CD4-positive, CD25-positive, alpha-beta regulatory T cell (primary cell): ENCODE measurements around the gene ZNF407. TPM values are rescaled to one million over a fixed set of nuclear protein-coding genes. Genes with fewer than 3 reads are reported as not detected.

Experiments used
- ATAC-seq, 2 donors: fragments of 150-1000 bp; cut with Tn5 transposase; one replicate each; pipeline ENCODE4 v1.10.0; 2021; ENCODE audit warnings: low read depth in 2 of 2, moderate number of reproducible peaks in 2 of 2, moderate library complexity in 1 of 2
- DNase-seq, 3 donors: peaks; one replicate each; pipeline versions ENCODE4 v3.0.0 to v3.0.0-alpha.2; 2012 to 2022; ENCODE audit warnings: mixed read lengths in 1 of 3
- H3K27ac ChIP-seq: one replicate; pipeline ENCODE4 v1.7.0; 2013; ENCODE audit warnings: mild to moderate bottlenecking, low read length; ENCODE audit not compliant: insufficient read depth, poor library complexity, severe bottlenecking
- H3K27me3 ChIP-seq: one replicate; pipeline ENCODE4 v1.7.0; 2013; ENCODE audit warnings: low read length; ENCODE audit not compliant: control insufficient read depth, insufficient read depth
- H3K36me3 ChIP-seq: one replicate; pipeline ENCODE4 v1.7.0; 2013; ENCODE audit warnings: mild to moderate bottlenecking, low read length, moderate library complexity; ENCODE audit not compliant: control insufficient read depth, insufficient read depth
- H3K4me1 ChIP-seq: 2 replicates; pipeline ENCODE4 v1.7.0; 2013; ENCODE audit warnings: mild to moderate bottlenecking, low read length; ENCODE audit not compliant: insufficient read depth, control insufficient read depth, poor library complexity, severe bottlenecking
- H3K4me3 ChIP-seq: one replicate; pipeline ENCODE4 v1.7.0; 2013; ENCODE audit warnings: low read depth, mild to moderate bottlenecking, low read length, moderate library complexity
- H3K9me3 ChIP-seq, 2 experiments: 1 replicate in 1 of 2; 2 replicates in 1 of 2; pipeline ENCODE4 v1.7.0; 2013; ENCODE audit warnings: low read length in 2 of 2, mild to moderate bottlenecking in 1 of 2, moderate library complexity in 1 of 2; ENCODE audit not compliant: control insufficient read depth in 2 of 2
- H3K27ac Mint-ChIP-seq, 3 donors: one replicate each; pipeline ENCODE4 v1.8.0; 2020 to 2022; ENCODE audit warnings: mild to moderate bottlenecking in 3 of 3, mixed read lengths in 3 of 3, moderate library complexity in 2 of 3
- H3K27me3 Mint-ChIP-seq: one replicate; pipeline ENCODE4 v1.8.0; 2022; ENCODE audit warnings: mild to moderate bottlenecking, mixed read lengths
- H3K36me3 Mint-ChIP-seq: one replicate; pipeline ENCODE4 v1.8.0; 2020; ENCODE audit warnings: mixed read lengths
- H3K4me1 Mint-ChIP-seq, 4 donors: one replicate each; pipeline ENCODE4 v1.8.0; 2020 to 2022; ENCODE audit warnings: mixed read lengths in 4 of 4, mild to moderate bottlenecking in 1 of 4
- H3K4me3 Mint-ChIP-seq, 4 donors: one replicate each; pipeline ENCODE4 v1.8.0; 2020 to 2022; ENCODE audit warnings: mild to moderate bottlenecking in 4 of 4, mixed read lengths in 4 of 4, moderate library complexity in 3 of 4
- H3K9me3 Mint-ChIP-seq, 7 donors: one replicate each; pipeline ENCODE4 v1.8.0; 2020 to 2022; ENCODE audit warnings: mixed read lengths in 7 of 7, mild to moderate bottlenecking in 3 of 7, moderate library complexity in 2 of 7
- polyA plus RNA-seq, 4 donors: library from polyadenylated mRNA; unstranded; fragments of 300-500 nt; fragmentation: Illumina TruSeq; gene quantifications; one replicate each; pipeline ENCODE4 v1.2.3, GENCODE V29; 2021
- total RNA-seq: library from RNA; stranded (reverse); gene quantifications from one replicate; pipeline ENCODE4 v1.2.3, GENCODE V29; 2022

ZNF407 gene
- total and polyA plus RNA-seq, 5 donors from 2014 or later, result 2.0 to 34.0 (median 3.8) TPM

GRCh38 chr18:74728586-74728985 is 130.9 kb downstream of the ZNF407 start:
- H3K27me3 ChIP-seq, result no peaks in the 10 kb centered on the region
- no peak overlapping the region for H3K27ac ChIP-seq
- ATAC-seq (no peak), DNase-seq (no peak)
- H3K9me3 ChIP-seq, result no peaks in the 10 kb centered on the region
- peaks cover 5 to 19% (median 11%) of the 10 kb centered on the region in 4 donors for H3K4me1 Mint-ChIP-seq
- H3K9me3 Mint-ChIP-seq, result no peaks in the 10 kb centered on the region
- no peaks in the 10 kb centered on the region for H3K27me3 Mint-ChIP-seq
- H3K4me3 Mint-ChIP-seq, result no peak overlapping the region
- H3K4me3 ChIP-seq, result no peak overlapping the region
- H3K36me3 ChIP-seq, result no peaks in the 10 kb centered on the region
- peak overlapping the region in 1 of 3 donors; percentile 20 for H3K27ac Mint-ChIP-seq
- peaks cover 24% of the 10 kb centered on the region for H3K36me3 Mint-ChIP-seq
- H3K4me1 ChIP-seq, result no peaks in the 10 kb centered on the region

- H3K4me3 Mint-ChIP-seq, result no peak overlapping the region
- H3K9me3 Mint-ChIP-seq, result no peaks in the 10 kb centered on the region
- no peak overlapping the region for H3K4me3 ChIP-seq
- no peaks in the 10 kb centered on the region for H3K27me3 ChIP-seq
- H3K27me3 Mint-ChIP-seq, result no peaks in the 10 kb centered on the region
- DNase-seq (no peak), ATAC-seq (no peak)
- no peak overlapping the region for H3K27ac Mint-ChIP-seq
- peaks cover 5 to 19% (median 11%) of the 10 kb centered on the region in 4 donors for H3K4me1 Mint-ChIP-seq
- peaks cover 30% of the 10 kb centered on the region for H3K36me3 Mint-ChIP-seq
- no peaks in the 10 kb centered on the region for H3K9me3 ChIP-seq
- H3K36me3 ChIP-seq, result peaks cover 2% of the 10 kb centered on the region
- no peaks in the 10 kb centered on the region for H3K4me1 ChIP-seq
- no peak overlapping the region for H3K27ac ChIP-seq
Observed at GRCh38 chr18:74731097-74731496, 133.4 kb downstream of the ZNF407 start.

- Histone ChIP-seq H3K27ac (no peak overlapping the region), H3K4me3 (no peak overlapping the region), H3K9me3 (no peaks in the 10 kb centered on the region), H3K36me3 (peaks cover 2% of the 10 kb centered on the region), H3K27me3 (no peaks in the 10 kb centered on the region), H3K4me1 (no peaks in the 10 kb centered on the region)
- DNase-seq (no peak), ATAC-seq (no peak)
- Mint-ChIP-seq H3K27me3 (no peaks in the 10 kb centered on the region), H3K36me3 (peaks cover 27% of the 10 kb centered on the region), H3K9me3 (no peaks in the 10 kb centered on the region), H3K27ac (no peak overlapping the region), H3K4me3 (no peak overlapping the region), H3K4me1 (peaks cover 0 to 18% (median 4%) of the 10 kb centered on the region in 4 donors)
Observed at GRCh38 chr18:74732380-74732779, 134.7 kb downstream of the ZNF407 start.

- H3K27me3 Mint-ChIP-seq, result no peaks in the 10 kb centered on the region
- Histone ChIP-seq H3K36me3 (peaks cover 2% of the 10 kb centered on the region), H3K4me3 (no peak overlapping the region), H3K9me3 (no peaks in the 10 kb centered on the region), H3K4me1 (no peaks in the 10 kb centered on the region), H3K27me3 (no peaks in the 10 kb centered on the region), H3K27ac (no peak overlapping the region)
- no peak overlapping the region for H3K4me3 Mint-ChIP-seq
- H3K36me3 Mint-ChIP-seq, result peaks cover 17% of the 10 kb centered on the region
- no peak overlapping the region for H3K27ac Mint-ChIP-seq
- H3K9me3 Mint-ChIP-seq, result no peaks in the 10 kb centered on the region
- H3K4me1 Mint-ChIP-seq, result peaks cover 0 to 10% (median 0%) of the 10 kb centered on the region in 4 donors
- DNase-seq (no peak), ATAC-seq (no peak)
Observed at GRCh38 chr18:74733598-74733997, 135.9 kb downstream of the ZNF407 start.

- no peak overlapping the region for H3K27ac Mint-ChIP-seq
- H3K36me3 Mint-ChIP-seq, result peaks cover 13% of the 10 kb centered on the region
- no peaks in the 10 kb centered on the region for H3K27me3 Mint-ChIP-seq
- H3K36me3 ChIP-seq, result peaks cover 2% of the 10 kb centered on the region
- no peaks in the 10 kb centered on the region for H3K9me3 Mint-ChIP-seq
- no peaks in the 10 kb centered on the region for H3K4me1 ChIP-seq
- DNase-seq (no peak), ATAC-seq (no peak)
- no peak overlapping the region for H3K4me3 Mint-ChIP-seq
- no peak overlapping the region for H3K27ac ChIP-seq
- no peaks in the 10 kb centered on the region for H3K27me3 ChIP-seq
- H3K4me3 ChIP-seq, result no peak overlapping the region
- no peaks in the 10 kb centered on the region for H3K9me3 ChIP-seq
- H3K4me1 Mint-ChIP-seq, result peaks cover 0 to 10% (median 0%) of the 10 kb centered on the region in 4 donors
Observed at GRCh38 chr18:74734013-74734444, 136.4 kb downstream of the ZNF407 start.

- ATAC-seq (no peak), DNase-seq (no peak)
- peaks cover 0 to 10% (median 4%) of the 10 kb centered on the region in 4 donors for H3K4me1 Mint-ChIP-seq
- H3K27ac Mint-ChIP-seq, result no peak overlapping the region
- H3K36me3 Mint-ChIP-seq, result peaks cover 7% of the 10 kb centered on the region
- H3K4me3 Mint-ChIP-seq, result no peak overlapping the region
- Histone ChIP-seq H3K4me3 (no peak overlapping the region), H3K27ac (no peak overlapping the region), H3K36me3 (no peaks in the 10 kb centered on the region), H3K9me3 (no peaks in the 10 kb centered on the region), H3K27me3 (no peaks in the 10 kb centered on the region), H3K4me1 (no peaks in the 10 kb centered on the region)
- no peaks in the 10 kb centered on the region for H3K27me3 Mint-ChIP-seq
- no peaks in the 10 kb centered on the region for H3K9me3 Mint-ChIP-seq
Observed at GRCh38 chr18:74739926-74740325, 142.3 kb downstream of the ZNF407 start.

- Mint-ChIP-seq H3K4me3 (no peak overlapping the region), H3K4me1 (peaks cover 0 to 10% (median 4%) of the 10 kb centered on the region in 4 donors), H3K27me3 (no peaks in the 10 kb centered on the region), H3K36me3 (peaks cover 9% of the 10 kb centered on the region), H3K9me3 (no peaks in the 10 kb centered on the region), H3K27ac (no peak overlapping the region)
- no peaks in the 10 kb centered on the region for H3K4me1 ChIP-seq
- DNase-seq (no peak), ATAC-seq (no peak)
- no peak overlapping the region for H3K4me3 ChIP-seq
- no peak overlapping the region for H3K27ac ChIP-seq
- no peaks in the 10 kb centered on the region for H3K36me3 ChIP-seq
- H3K27me3 ChIP-seq, result no peaks in the 10 kb centered on the region
- no peaks in the 10 kb centered on the region for H3K9me3 ChIP-seq
Observed at GRCh38 chr18:74742573-74743243, 145.0 kb downstream of the ZNF407 start.
